DMS153 treated with DMSO at 0.1 percent for 48 hours (cell line): ENCODE results near the gene CHST11.

ENCODE experiments used
- DNase-seq: peaks from one replicate; lab custom pipeline; 2025; ENCODE audit not compliant: unreplicated experiment; lab: John Stamatoyannopoulos, UW

Gene CHST11

DNA sequence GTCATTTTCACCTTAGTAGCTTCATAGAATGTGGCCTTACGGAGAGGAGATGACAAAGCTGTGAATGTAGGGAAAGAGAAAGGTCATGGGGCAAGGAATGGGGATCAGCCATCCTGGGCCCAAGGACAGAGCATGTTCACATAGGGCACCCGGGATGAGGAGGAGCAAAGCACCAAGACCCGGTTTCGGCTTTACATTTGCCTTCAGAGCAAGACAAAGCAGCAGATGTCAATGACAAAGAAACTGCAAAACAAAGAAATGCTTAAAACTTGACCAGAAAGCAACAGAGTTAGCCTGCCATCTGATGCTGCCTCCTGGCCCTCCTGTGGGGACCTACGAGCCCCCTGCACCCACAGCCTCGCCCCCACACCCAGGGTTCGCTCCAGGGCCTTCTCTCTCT lies 252.1 kb downstream of the CHST11 start:
- no peak for DNase-seq

DNA sequence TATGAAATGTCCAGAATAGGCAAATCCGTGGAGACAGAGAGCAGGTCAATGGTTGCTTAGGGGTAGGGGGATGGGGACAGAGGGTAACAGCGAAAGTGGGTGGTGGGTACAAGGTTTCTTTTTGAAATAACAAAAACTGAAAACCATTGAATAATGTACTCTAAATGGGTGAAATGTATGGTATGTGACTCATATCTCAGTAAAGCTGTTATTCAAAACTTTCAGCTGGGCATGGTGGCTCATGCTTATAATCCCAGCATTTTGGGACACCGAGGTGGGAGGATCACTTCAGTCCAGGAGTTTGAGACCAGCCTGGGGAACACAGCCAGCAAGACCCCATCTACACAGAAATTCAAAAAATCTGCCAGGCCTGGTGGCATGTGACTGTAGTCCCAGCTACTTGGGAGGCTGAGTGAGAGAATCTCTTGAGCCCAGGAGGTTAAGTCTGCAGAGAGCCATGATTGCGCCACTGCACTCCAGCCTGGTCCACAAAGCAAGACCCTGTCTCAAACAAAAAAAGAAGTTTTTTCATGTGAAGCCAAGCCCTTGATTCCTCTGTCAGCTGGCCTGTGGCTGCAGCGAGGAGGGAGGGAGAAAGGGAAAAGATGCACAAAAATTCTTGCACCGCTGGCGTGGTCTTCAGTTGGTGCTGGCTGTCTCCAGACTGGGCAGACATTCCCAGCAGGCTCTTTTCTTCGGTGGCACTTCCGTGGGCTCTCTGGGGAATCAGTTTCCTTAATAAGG lies 253.1 kb downstream of the CHST11 start:
- DNase-seq, result no peak

DNA sequence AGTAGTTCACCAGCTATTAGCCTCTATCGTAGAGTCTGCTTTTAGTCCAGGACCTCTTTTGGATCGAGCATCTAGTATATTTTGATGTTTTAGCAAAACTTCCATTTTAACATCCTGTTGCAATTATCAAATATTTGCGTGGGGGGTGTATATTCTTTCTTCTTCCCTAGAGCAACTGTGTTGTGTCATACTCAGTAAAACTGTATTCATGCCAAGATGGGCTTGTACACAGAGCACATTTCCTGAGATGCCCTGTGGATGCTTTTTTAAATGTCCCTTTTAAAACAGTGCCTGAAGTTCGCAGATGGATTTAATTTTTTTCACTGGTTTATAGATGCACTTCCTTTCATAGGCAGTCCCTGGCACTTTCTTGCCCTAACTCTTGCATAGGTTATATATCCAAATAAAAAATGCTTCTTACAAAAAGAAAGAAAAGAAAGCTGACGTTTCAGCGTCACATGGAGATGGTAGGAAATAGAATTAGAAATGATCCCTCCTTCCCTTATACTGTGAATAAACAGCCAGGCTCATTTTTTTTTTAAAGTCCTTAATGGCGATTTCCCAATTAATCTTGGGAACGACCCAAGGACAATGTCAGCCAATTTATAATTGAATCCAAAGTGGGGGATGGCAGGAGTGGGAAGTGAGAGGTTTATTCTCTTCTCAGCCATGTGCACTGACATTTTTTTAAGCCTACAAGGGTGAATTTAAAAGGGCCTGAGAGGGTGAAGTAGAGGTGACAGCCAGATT lies 254.4 kb downstream of the CHST11 start:
- no peak for DNase-seq

DNA sequence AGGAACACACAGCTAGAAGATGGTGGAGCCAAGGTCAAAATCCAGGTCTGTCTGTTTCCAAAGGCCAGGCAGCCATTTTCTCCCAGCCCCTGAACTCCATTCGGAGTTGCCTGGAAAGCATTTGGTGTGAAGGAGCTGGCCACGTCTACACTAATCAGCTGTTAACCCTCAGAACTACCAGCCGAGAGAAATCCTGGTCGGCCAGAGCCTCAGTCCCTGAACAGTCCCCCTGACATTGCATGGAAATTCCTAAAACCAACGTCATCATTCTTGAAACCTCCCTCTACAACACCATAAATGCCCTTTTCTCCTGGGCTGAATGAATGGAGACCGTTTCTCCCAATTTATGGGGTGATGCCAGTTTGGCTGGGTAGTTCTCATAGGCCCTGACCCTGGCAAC lies 255.7 kb downstream of the CHST11 start:
- no peak for DNase-seq

DNA sequence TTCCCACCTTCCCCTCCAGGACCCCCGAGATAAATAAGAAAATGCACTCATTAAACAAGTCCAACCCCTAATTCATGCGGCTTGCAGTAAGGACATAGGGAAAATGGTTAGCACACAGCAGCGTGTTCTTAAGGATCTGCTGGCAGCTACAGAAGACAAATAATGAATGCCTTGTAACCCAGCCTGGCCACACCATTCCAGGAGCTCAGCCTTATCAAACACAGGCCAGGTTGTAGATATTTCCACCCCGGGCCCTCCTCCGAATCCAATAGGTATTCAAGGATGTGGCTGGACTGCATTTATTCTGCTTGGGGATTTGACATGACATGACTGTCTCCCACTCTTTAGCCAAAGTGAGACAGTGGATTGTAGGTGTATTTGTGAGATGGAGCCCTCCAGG lies 256.2 kb downstream of the CHST11 start:
- no peak for DNase-seq

DNA sequence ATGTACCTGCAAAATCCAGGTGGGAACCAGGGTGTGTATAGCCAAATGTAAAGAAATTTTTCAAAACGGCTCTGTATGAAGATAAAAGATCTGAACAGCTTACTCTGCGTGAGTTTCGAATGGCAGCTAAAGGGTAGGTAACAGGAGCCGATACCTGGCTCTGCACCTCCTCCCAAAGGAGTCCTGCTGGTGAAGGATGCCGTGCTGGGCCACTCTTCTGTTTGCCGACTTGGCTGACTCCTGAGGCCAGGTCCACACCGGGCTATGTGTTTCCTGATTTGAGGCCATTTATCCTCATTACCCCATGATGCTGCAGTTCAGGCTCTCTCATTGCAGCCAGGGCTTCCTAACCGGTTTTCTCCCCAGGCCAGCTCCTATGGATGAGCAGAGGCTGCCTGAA lies 256.7 kb downstream of the CHST11 start:
- no peak for DNase-seq

DNA sequence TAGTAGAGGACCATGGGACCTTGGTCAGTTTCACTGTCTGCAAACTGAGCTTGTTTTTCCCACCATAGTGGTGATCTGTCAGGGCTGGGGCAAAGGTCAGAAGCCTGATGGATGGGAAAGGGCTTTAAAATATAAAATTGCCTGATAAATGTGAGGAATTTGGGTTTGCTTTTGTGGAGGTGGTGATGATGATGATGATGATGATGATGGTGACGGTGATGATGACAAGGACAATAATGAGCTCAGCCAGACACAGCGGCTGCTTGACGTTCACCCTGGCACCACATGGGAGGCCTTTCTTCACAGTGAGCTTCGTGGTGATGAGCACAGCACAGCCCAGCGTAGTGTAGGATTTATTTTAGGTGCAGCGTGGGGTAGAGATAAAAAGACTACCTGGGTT lies 257.6 kb downstream of the CHST11 start:
- DNase-seq, result no peak

DNA sequence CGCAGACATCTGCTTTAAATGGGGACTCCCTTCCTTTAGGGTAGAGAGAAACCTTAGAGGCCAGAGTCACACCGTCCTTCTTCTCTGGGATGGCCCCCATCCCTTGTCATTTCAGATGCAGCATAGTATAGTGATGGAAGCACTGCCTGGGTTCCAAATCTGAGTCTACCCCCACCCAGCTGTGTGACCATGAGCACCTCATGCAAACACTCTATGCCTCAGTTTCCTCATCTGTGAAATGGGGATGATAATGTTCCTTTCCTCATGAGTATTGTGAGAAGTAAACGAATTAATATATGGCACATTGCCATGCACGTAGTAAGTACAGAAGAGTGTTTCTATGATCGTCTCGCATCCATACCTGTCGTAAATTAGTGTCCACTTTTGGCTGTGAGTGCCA lies 259.4 kb downstream of the CHST11 start:
- DNase-seq, result no peak

DNA sequence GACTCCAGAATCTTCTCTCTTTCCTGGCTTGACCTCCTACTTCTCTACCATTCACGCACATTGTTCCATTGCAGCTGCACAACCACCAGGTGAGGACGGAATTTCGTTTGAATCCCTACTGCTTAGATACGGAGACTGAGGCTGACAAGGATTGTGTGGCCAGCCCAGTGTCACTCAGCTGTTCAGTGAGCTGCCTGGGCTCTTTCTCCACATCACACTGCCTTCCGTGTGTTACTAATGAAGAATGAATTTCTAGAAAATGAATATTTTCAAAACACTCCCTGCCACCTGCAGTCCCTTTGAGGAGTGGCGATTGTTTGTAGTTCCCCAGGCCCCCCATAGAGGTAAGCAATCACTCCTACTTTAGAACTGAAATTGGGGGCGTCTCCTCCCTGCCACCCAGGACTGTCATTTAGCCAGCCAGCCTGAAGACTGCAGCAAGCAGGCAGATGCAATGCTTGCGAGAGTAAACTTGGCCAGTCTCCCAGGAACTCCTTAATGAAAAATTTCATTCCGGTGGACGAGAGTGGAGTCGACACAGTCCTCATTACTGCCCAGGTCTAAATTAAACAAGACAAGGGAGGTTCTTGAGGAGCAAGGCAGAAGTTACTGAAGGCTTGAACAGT lies 261.7 kb downstream of the CHST11 start:
- DNase-seq, result no peak

DNA sequence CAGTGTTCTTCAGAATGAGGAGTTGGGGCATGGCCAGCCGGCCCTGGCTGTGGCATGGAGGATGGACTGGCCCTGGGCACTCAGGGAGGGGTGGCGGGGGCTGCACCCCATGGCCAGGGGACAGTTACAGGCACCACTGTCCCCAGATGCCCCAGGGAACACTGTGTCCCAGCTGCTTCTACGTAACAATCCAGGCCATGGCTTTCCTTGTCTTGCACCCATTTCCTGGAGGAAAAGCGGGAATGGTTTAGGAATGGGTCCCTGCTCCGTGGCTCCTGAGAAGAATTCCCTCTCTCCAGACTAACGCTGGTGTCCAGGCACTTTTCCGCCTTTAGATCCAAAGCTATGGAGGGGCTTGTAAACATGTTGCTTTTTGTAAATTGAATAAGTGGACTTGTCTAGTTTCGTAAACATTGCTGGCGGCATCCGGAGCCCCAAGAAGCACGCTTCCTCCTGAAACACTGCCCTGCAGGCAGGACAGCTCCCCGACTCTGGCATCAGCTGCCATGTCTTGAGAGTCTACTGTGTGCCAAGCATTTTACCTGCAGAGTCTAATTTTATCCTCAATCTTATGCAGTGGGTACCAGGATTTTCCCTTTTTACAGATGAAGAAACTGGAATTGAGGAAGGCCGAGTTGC lies 263.1 kb downstream of the CHST11 start:
- no peak for DNase-seq

DNA sequence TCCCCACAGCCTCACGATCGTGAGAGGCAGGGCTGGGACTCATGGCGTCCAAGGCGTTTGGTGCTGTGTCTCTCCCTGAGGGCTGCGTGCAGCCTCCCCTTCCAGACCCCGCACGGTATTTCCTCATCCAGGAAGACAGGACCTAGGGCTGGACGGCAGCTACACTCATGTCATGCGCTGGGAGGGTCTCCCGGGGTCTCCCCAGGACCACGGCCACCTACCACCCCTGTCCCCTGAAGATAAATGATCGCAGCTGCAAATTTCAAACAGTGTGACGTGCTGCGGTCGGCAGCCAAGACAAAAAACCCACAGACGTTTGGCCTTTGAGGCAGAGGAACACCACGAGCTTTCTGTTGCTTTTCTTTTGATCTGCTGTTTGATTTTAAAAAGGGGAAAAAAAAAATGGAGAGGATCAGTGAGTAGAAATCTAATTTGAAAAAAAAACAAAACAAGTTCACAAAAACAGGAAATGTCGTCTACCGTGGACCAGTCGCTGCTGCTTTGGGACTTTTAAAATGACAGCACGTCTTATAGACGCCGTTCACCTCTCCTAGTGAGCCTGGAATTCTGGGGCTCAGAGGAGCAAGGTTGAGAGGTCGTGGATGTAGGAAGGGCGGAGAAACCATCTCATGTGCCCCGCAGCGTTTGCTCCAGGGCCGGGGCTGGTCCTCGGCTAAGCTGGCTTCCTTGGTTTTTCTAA lies 263.7 kb downstream of the CHST11 start:
- no peak for DNase-seq

DNA sequence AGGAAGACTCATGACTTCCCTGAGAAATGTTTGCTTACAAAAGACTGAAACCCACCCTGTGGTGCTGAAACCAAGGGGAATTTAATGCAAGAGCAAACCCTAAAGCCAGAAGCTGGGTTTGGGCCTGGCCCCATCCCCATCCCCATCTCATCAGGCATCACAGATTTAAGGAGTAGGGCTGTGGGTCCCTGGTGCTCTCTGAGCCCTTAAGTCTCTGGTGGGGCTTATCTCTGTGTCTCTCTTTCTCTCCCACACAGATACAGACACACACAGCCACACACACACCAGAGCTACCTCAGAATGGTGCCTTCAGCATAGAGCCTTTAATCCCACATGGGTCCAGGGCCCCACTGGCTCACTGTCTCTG lies 264.3 kb downstream of the CHST11 start:
- no peak for DNase-seq

DNA sequence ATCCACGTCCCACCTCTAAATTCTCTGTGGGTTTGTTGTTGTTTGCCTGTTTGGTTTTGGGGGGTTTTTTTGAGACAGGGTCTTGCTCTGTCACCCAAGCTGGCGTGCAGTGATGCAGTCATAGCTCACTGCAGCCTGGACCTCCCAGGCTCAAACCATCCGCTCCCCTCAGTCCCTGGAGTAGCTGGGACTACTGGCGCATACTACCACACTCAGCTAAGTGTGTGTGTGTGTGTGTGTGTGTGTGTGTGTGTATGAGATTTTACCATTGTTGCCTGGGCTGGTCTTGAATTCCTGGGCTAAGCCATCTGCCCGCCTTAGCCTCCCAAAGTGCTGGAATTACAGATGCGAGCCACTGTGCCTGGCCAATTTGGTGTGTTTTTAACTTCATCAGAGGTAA lies 265.2 kb downstream of the CHST11 start:
- no peak for DNase-seq

DNA sequence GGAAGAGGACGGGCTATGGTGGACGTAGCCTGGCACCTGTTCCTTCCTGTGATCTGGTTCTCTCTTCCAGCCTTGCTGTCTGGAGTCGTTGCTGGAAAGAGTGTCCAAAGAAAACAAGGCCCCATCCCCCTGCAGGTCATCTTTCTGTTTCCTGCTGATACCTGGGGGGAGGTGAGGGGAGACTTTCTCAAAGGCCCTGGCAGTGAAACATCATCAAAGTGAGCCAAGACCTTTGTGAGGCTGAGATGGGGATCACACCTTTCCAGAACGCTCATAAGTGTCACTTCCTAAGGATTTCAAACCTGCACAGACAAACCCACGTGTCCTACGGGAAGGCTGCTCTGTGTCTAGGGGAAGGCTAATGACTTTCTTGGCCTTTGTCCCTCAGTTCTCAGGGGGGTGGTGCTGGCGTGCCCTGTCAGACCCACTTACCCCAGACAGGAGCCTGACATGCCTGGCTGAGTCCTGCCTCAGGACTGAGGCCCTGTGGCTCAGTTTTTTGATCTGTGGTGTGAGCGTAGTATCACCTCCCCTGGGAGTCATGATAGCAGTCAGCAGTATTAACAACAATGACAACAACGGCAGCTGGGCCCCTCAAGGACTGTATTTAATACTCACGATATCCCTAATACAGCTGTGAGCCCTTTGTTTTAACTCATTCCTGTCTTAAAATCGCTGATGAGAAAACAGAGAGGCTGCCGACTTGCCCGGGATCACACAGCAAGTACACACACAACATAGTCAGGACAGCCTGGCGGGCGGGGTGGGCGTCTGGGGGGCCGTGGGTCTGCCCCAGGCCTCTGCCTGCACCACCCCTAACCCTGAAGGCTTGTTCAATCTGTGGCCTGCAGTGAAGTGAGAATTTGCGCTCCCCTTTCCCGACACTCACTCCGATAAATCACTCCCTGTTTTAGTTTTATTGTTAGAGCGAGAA lies 266.1 kb downstream of the CHST11 start:
- no peak for DNase-seq

DNA sequence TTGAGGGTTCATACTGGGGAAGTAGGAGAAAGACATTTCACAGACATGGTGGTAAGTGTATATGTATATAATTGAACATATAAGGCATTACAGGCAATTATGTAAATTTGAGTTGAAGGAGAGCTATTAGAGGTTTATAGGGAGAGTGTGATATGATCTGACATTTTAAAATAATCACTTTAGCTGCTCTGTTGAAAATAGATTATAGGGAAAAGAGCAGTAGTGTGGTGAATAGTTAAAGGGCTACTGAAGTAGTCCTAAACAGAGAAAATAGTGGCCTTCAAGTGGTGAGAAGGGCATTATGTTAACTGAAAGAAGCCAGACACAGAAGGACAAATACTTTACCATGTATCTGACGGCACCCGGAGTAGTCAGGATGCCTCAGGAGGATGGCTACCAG lies 267.1 kb downstream of the CHST11 start:
- no peak for DNase-seq

DNA sequence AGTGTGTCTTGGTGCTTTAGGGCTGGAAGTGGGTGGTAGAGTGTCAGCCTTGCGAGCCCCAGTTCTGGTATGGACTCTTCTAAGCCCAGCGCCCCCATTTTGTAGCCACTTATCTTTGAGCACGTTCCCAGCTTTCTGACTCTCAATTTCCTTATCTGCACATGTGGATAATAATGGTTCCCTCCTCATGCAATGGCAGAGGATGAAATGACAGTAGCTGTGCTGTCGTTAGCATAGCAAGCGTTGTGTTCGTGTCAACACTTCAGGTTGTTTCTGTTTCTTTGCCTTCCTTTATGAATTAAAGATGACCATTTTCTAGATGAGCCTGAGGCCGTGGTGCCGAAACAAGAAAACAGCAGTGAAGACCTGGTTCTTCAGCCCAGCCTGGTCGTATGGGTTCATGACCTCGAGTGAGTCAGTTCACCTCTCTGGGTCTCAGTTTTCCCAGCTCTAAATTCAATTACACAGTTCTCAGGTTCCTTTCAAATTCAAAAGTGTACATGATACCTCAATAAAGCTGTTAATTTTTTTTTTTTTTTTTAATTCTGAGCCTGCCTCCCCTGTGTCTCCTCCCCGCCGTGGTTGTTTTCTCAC lies 268.3 kb downstream of the CHST11 start:
- no peak for DNase-seq

DNA sequence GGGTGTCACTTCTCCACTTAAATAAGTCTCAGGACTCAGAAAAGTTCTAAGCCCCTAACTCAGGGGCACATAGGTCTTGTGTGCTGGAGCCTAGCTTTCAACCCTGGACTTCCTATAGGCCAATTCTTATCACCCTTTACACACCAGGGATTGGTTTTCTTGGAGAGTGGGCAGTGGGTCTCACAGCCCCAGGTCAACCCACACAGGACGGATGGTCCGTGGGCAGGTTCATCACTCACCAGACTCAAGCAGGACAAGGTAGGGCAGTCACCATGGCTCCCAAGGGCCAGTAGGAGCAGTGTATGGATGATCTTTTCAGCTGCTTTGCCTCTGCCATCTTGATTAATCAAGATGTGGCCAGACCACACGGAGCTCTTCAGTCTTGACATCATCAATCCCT lies 268.9 kb downstream of the CHST11 start:
- no peak for DNase-seq

DNA sequence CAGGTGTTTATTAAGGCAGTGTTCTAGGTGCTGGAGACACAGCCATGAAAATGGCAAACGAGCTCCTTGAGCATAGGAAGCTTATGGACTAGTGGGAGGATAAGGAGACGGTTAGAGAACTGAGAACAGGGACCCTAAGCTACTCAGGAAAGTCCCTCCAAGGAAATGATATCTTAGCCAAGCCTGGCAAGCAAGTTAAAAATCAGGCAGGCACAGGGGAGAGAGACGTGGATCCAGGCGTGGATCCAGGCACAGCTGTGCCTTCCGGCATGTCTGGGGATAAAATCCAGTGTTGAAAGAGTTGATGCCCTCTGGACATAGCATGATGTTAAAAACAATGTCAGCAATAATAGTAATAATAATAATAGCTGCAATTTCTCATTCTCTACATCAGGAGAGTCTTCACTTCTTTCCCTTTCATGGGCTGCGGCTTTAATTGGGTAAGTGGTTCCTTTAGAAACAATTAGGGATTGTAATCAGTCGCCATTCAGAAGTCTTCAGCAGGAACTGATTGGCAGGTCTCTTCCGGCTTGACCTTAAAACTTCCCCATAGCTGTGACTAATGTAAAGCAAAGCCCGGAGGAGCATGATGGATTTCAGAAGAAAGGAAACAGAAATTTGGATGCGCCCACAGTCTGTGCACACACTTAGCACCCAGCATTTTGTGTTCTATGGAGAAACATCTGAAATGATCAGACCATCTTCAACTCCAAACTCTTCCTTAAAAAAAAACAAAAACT lies 271.1 kb downstream of the CHST11 start:
- no peak for DNase-seq

DNA sequence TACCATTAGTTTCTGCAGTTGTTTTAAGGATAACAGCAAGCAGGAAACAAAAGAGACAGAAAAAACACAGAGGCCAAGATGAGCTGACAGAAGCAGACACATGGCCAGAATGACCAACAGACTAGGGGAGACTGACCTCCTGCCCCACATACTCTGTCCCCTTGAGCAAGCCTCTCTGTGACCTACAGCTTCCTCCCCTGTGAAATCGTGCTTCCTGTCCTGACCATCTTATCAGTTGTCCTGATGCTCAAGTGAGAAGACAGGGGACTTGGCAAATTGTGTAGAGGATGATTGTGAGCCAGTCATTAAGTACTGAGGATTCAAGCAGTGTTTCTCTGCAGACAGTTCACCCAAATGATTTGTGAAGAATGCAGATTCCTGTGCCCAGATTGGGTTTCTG lies 272.3 kb downstream of the CHST11 start:
- no peak for DNase-seq
